ENCODE measurements around the gene NRN1.

Gene NRN1

DNA sequence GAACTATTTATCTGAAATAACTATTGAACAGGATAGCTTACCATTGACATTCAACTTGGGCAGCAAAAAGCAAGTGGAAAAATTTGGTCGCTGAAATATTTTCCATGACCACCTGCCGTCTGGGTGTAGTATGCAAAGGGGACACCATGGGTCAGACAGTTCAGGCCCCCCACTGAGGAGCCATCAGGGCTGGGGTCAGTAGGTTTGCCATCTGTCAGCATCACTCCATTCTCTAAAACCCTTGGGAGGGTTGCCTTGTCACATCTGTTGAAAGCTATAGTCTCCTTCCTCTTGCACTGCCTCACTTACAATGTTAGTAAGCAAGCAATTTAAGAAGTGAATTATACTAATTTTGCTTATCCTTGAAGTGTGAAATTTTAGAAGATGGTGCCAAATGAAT lies 44.9 kb downstream of the NRN1 start:
- Histone ChIP-seq H3K27ac (replicated peaks) (no peak overlapping the region), H3K4me3 (replicated peaks; ENCODE audit: insufficient read depth, low read length) (no peak overlapping the region), H3K27me3 (ENCODE audit: insufficient read depth, poor library complexity, severe bottlenecking) (no peaks in the 10 kb centered on the region)
- TF ChIP-seq, protein P1, sequence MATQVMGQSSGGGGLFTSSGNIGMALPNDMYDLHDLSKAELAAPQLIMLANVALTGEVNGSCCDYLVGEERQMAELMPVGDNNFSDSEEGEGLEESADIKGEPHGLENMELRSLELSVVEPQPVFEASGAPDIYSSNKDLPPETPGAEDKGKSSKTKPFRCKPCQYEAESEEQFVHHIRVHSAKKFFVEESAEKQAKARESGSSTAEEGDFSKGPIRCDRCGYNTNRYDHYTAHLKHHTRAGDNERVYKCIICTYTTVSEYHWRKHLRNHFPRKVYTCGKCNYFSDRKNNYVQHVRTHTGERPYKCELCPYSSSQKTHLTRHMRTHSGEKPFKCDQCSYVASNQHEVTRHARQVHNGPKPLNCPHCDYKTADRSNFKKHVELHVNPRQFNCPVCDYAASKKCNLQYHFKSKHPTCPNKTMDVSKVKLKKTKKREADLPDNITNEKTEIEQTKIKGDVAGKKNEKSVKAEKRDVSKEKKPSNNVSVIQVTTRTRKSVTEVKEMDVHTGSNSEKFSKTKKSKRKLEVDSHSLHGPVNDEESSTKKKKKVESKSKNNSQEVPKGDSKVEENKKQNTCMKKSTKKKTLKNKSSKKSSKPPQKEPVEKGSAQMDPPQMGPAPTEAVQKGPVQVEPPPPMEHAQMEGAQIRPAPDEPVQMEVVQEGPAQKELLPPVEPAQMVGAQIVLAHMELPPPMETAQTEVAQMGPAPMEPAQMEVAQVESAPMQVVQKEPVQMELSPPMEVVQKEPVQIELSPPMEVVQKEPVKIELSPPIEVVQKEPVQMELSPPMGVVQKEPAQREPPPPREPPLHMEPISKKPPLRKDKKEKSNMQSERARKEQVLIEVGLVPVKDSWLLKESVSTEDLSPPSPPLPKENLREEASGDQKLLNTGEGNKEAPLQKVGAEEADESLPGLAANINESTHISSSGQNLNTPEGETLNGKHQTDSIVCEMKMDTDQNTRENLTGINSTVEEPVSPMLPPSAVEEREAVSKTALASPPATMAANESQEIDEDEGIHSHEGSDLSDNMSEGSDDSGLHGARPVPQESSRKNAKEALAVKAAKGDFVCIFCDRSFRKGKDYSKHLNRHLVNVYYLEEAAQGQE (IDR thresholded peaks at IDR 0.05; ENCODE audit: insufficient replicate concordance, low read depth), result no peak
- DNase-seq (ENCODE audit: low read depth in 1 of 2, low spot score in 1 of 2), result no peak

DNA sequence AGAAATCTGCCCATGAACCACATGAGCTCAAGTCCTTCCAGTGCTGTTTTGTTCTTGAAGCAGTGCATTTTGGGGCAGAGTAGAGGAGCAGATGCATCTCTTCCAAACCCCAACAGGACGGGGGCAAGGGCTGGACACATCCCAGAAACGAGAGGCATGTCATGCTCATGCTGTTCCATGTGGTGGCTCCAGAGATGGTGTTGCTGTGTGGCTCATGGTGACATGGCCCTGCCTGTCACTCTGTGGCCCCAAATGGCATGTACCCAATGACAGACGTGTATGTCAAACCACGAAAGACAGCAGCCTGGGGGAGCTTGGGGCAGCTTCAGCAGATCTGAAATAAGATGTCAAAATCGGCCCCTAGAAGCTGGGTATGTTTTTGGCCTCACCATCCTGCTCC lies 46.3 kb downstream of the NRN1 start:
- TF ChIP-seq SPI1 (IDR thresholded peaks at IDR 0.05; ENCODE audit: borderline replicate concordance, low read depth) (no peak), GABPA (IDR thresholded peaks at IDR 0.05; ENCODE audit: low read depth) (no peak), POLR2AphosphoS5 (IDR thresholded peaks at IDR 0.05; ENCODE audit: low read depth) (no peak)
- TF ChIP-seq, protein P2, sequence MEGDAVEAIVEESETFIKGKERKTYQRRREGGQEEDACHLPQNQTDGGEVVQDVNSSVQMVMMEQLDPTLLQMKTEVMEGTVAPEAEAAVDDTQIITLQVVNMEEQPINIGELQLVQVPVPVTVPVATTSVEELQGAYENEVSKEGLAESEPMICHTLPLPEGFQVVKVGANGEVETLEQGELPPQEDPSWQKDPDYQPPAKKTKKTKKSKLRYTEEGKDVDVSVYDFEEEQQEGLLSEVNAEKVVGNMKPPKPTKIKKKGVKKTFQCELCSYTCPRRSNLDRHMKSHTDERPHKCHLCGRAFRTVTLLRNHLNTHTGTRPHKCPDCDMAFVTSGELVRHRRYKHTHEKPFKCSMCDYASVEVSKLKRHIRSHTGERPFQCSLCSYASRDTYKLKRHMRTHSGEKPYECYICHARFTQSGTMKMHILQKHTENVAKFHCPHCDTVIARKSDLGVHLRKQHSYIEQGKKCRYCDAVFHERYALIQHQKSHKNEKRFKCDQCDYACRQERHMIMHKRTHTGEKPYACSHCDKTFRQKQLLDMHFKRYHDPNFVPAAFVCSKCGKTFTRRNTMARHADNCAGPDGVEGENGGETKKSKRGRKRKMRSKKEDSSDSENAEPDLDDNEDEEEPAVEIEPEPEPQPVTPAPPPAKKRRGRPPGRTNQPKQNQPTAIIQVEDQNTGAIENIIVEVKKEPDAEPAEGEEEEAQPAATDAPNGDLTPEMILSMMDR (IDR thresholded peaks at IDR 0.05; ENCODE audit: insufficient read depth, low read length), result no peak
- TF ChIP-seq, protein P1 (IDR thresholded peaks at IDR 0.05; ENCODE audit: insufficient replicate concordance, low read depth), result no peak

DNA sequence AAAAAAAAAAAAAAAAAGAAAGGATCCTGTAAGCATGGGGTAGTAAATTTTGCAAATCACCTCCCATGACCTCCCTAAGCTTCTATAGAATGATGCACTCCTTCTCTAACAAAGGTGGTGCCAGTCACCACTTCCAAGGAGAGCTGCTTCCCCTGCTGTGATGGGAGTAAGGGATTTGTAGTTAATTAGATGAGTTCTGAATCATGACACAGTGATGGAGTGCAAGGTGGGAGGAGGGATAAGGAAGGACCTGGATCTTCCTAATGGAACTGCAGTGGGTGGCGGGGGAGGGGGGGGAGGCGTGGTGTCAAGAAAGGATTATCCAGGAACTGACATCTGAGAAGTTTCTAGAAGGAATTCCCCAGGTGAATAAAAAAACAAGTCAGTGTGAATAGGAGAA lies 47.8 kb downstream of the NRN1 start:
- TF ChIP-seq POLR2AphosphoS5 (IDR thresholded peaks at IDR 0.05; ENCODE audit: low read depth), result no peak
- TF ChIP-seq, protein P2 (IDR thresholded peaks at IDR 0.05; ENCODE audit: insufficient read depth, low read length), result no peak
- TF ChIP-seq GABPA (IDR thresholded peaks at IDR 0.05; ENCODE audit: low read depth), result no peak
- TF ChIP-seq SPI1 (IDR thresholded peaks at IDR 0.05; ENCODE audit: borderline replicate concordance, low read depth), result no peak
- TF ChIP-seq, protein P1 (IDR thresholded peaks at IDR 0.05; ENCODE audit: insufficient replicate concordance, low read depth), result no peak
- Histone ChIP-seq H3K4me3 (replicated peaks; ENCODE audit: insufficient read depth, low read length) (no peak overlapping the region), H3K27ac (replicated peaks) (no peak overlapping the region), H3K27me3 (ENCODE audit: insufficient read depth, poor library complexity, severe bottlenecking) (no peaks in the 10 kb centered on the region)
- DNase-seq (ENCODE audit: low read depth in 1 of 2, low spot score in 1 of 2), result no peak

More for the DNA sequence above, 46.3 kb downstream of the NRN1 start:
- Histone ChIP-seq H3K27ac (replicated peaks) (no peak overlapping the region), H3K27me3 (ENCODE audit: insufficient read depth, poor library complexity, severe bottlenecking) (no peaks in the 10 kb centered on the region), H3K4me3 (replicated peaks; ENCODE audit: insufficient read depth, low read length) (no peak overlapping the region)
- no peak for DNase-seq (ENCODE audit: low read depth in 1 of 2, low spot score in 1 of 2)

DNA sequence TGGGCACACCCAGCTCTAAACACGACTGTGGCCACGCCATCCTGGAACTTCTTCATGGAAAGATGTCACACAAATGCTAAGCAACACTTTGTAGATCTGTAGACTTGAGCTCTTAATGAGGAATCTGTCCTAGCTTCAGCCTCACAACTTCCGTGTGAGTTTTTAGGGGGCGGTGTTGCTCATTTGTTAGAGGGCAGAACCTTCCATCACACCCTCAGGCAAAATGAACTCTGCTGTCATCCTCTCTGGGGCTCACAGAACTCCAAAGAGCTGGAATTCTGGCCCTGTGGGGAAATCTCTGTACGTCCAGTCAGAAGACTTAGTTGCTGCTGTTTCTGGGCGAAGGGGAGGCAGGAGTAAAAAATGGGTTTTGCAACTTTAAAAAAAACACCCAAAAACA lies 49.8 kb downstream of the NRN1 start:
- no peak for TF ChIP-seq GABPA (IDR thresholded peaks at IDR 0.05; ENCODE audit: low read depth)
- no peak for TF ChIP-seq POLR2AphosphoS5 (IDR thresholded peaks at IDR 0.05; ENCODE audit: low read depth)
- TF ChIP-seq, protein P2 (IDR thresholded peaks at IDR 0.05; ENCODE audit: insufficient read depth, low read length), result no peak
- TF ChIP-seq SPI1 (IDR thresholded peaks at IDR 0.05; ENCODE audit: borderline replicate concordance, low read depth), result no peak
- TF ChIP-seq, protein P1 (IDR thresholded peaks at IDR 0.05; ENCODE audit: insufficient replicate concordance, low read depth), result no peak
- no peak overlapping the region for H3K4me3 ChIP-seq (replicated peaks; ENCODE audit: insufficient read depth, low read length)
- no peaks in the 10 kb centered on the region for H3K27me3 ChIP-seq (ENCODE audit: insufficient read depth, poor library complexity, severe bottlenecking)
- no peak overlapping the region for H3K27ac ChIP-seq (replicated peaks)
- DNase-seq (ENCODE audit: low read depth in 1 of 2, low spot score in 1 of 2), result no peak
